SU-DHL-6 (cell line): ENCODE measurements around the gene TOM1L2.

Experiments used
- H2AFZ ChIP-seq: fragments of 200-600 bp; sonication (generic); 2 replicates; pipeline ENCODE4 v1.6.1; 2014; ENCODE audit warnings: low read depth, mild to moderate bottlenecking, moderate library complexity, mixed read lengths, antibody characterized with exemption, low read length; ENCODE audit not compliant: severe bottlenecking
- H3F3A ChIP-seq: fragments of 200-600 bp; shearing (Covaris generic); 2 replicates; pipeline ENCODE4 v1.6.0; 2016; ENCODE audit warnings: antibody characterized with exemption, mild to moderate bottlenecking; ENCODE audit not compliant: insufficient read depth
- H3K27ac ChIP-seq: fragments of 200-600 bp; sonication (generic); 2 replicates; pipeline ENCODE4 v1.5.1; 2016; ENCODE audit warnings: low read depth, mild to moderate bottlenecking, low read length, moderate library complexity, mixed read lengths
- H3K27me3 ChIP-seq: fragments of 200-600 bp; sonication (generic), shearing (Covaris generic); 2 replicates; pipeline ENCODE4 v1.6.0; 2014; ENCODE audit warnings: mild to moderate bottlenecking, low read length
- H3K36me3 ChIP-seq: fragments of 200-600 bp; sonication (generic); 2 replicates; pipeline ENCODE4 v1.6.1; 2014; ENCODE audit warnings: mild to moderate bottlenecking, low read length, mixed read lengths
- H3K4me2 ChIP-seq: fragments of 300-600, 200-600 bp; shearing (Covaris generic), sonication (generic); 2 replicates; pipeline ENCODE4 v1.6.0; 2014; ENCODE audit warnings: low read length, low read depth, mild to moderate bottlenecking; ENCODE audit not compliant: poor library complexity, severe bottlenecking
- H3K4me3 ChIP-seq: fragments of 200-600 bp; sonication (generic); 2 replicates; pipeline ENCODE4 v1.5.1; 2014; ENCODE audit warnings: antibody characterized with exemption, low read length, mild to moderate bottlenecking, mixed read lengths; ENCODE audit not compliant: insufficient read depth, poor library complexity, severe bottlenecking
- H3K79me2 ChIP-seq: fragments of 200-600 bp; sonication (generic); 2 replicates; pipeline ENCODE4 v1.6.1; 2014; ENCODE audit warnings: mild to moderate bottlenecking, low read length, moderate library complexity; ENCODE audit not compliant: insufficient read depth
- H3K9ac ChIP-seq: fragments of 200-600 bp; sonication (generic); 2 replicates; pipeline ENCODE4 v1.7.0; 2014; ENCODE audit warnings: mild to moderate bottlenecking, low read length
- H3K9me2 ChIP-seq: fragments of 200-600 bp; sonication (generic); replicated peaks from 2 replicates; pipeline ENCODE4 v1.6.1; 2014; ENCODE audit warnings: low read length; ENCODE audit not compliant: insufficient read depth
- H3K9me3 ChIP-seq: fragments of 200-600 bp; sonication (generic); 2 replicates; pipeline ENCODE4 v1.6.1; 2014; ENCODE audit warnings: low read length, mixed read lengths; ENCODE audit not compliant: insufficient read depth
- H4K20me1 ChIP-seq: fragments of 200-600 bp; sonication (generic); 2 replicates; pipeline ENCODE4 v1.6.1; 2014; ENCODE audit warnings: low read depth, mild to moderate bottlenecking, antibody characterized with exemption, low read length, moderate library complexity, mixed read lengths
- CTCF ChIP-seq: fragments of 200-600 bp; sonication (generic); IDR thresholded peaks from one replicate; pipeline ENCODE4 v1.5.1; 2017; ENCODE audit warnings: antibody characterized with exemption, mild to moderate bottlenecking, low read length, moderate library complexity; ENCODE audit not compliant: insufficient read depth, poor library complexity, severe bottlenecking
- EZH2phosphoT487 ChIP-seq: fragments of 200-600 bp; sonication (generic), shearing (Covaris generic); conservative IDR thresholded peaks from 2 replicates; pipeline ENCODE4 v1.6.1; 2018; ENCODE audit warnings: mild to moderate bottlenecking, antibody characterized with exemption, low read length, moderate library complexity, mixed read lengths

TOM1L2 gene

GRCh38 chr17:17963694-17964436, 8.3 kb downstream of the TOM1L2 start:
- H3K36me3 ChIP-seq: no peaks in the 10 kb centered on the region
- no peaks in the 10 kb centered on the region for H3K27me3 ChIP-seq
- no peaks in the 10 kb centered on the region for H3K79me2 ChIP-seq
- H2AFZ ChIP-seq: no peak overlapping the region
- H3F3A ChIP-seq: no peaks in the 10 kb centered on the region
- H4K20me1 ChIP-seq: no peaks in the 10 kb centered on the region
- no peak overlapping the region for H3K4me2 ChIP-seq
- no peaks in the 10 kb centered on the region for H3K9me3 ChIP-seq
- H3K9ac ChIP-seq: no peak overlapping the region
- no peak overlapping the region for H3K4me3 ChIP-seq
- H3K27ac ChIP-seq: no peak overlapping the region
- TF ChIP-seq CTCF: no peak
- TF ChIP-seq EZH2phosphoT487: no peak
- H3K9me2 ChIP-seq: no peaks in the 10 kb centered on the region

DNA sequence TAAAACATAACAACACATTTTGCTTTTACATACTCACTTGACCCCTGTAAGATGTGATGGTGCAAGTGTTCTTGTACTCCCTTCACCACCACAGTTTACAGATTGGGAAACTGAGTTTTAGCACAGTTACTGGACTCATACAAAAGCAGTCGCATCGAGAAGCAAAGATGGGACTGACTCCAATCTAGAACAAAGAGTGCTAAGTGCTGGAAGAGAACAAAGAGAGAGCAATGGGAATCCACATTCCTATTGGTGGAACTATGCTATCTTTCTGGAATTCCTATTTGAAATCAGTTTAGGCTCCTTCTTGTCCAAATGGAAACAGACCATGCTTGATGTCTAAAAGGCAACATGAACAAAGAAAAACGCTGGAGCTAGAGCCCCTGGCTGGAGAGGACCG, 9.1 kb downstream of the TOM1L2 start:
- no peak overlapping the region for H3K4me3 ChIP-seq
- no peaks in the 10 kb centered on the region for H3F3A ChIP-seq
- no peaks in the 10 kb centered on the region for H3K9me2 ChIP-seq
- no peaks in the 10 kb centered on the region for H3K27me3 ChIP-seq
- no peaks in the 10 kb centered on the region for H3K79me2 ChIP-seq
- H4K20me1 ChIP-seq: no peaks in the 10 kb centered on the region
- no peak overlapping the region for H3K27ac ChIP-seq
- no peak overlapping the region for H3K9ac ChIP-seq
- no peak overlapping the region for H2AFZ ChIP-seq
- H3K9me3 ChIP-seq: no peaks in the 10 kb centered on the region
- TF ChIP-seq CTCF: no peak
- TF ChIP-seq EZH2phosphoT487: no peak
- no peaks in the 10 kb centered on the region for H3K36me3 ChIP-seq
- H3K4me2 ChIP-seq: no peak overlapping the region

GRCh38 chr17:17960500-17961030, 11.6 kb downstream of the TOM1L2 start:
- no peak overlapping the region for H3K27ac ChIP-seq
- no peak overlapping the region for H2AFZ ChIP-seq
- H3K79me2 ChIP-seq: no peaks in the 10 kb centered on the region
- TF ChIP-seq EZH2phosphoT487: no peak
- no peak for TF ChIP-seq CTCF
- H3K36me3 ChIP-seq: no peaks in the 10 kb centered on the region
- H3K4me2 ChIP-seq: no peak overlapping the region
- H3K27me3 ChIP-seq: no peaks in the 10 kb centered on the region
- no peaks in the 10 kb centered on the region for H4K20me1 ChIP-seq
- H3K9ac ChIP-seq: no peak overlapping the region
- H3K9me3 ChIP-seq: no peaks in the 10 kb centered on the region
- H3K9me2 ChIP-seq: no peaks in the 10 kb centered on the region
- H3K4me3 ChIP-seq: no peak overlapping the region
- H3F3A ChIP-seq: no peaks in the 10 kb centered on the region
